ENCODE data around the gene TP73. TPM values are rescaled to one million over a fixed set of nuclear protein-coding genes. Genes with fewer than 3 reads are reported as not detected.

TP73 gene
- total RNA-seq, 1 donor from 2014 or later: under 0.01 TPM

- no peak for DNase-seq (ENCODE audit: low read depth, low spot score)
These were observed 1.0 kb upstream of the TP73 start for GRCh38 chr1:3651026-3651929.

DNA sequence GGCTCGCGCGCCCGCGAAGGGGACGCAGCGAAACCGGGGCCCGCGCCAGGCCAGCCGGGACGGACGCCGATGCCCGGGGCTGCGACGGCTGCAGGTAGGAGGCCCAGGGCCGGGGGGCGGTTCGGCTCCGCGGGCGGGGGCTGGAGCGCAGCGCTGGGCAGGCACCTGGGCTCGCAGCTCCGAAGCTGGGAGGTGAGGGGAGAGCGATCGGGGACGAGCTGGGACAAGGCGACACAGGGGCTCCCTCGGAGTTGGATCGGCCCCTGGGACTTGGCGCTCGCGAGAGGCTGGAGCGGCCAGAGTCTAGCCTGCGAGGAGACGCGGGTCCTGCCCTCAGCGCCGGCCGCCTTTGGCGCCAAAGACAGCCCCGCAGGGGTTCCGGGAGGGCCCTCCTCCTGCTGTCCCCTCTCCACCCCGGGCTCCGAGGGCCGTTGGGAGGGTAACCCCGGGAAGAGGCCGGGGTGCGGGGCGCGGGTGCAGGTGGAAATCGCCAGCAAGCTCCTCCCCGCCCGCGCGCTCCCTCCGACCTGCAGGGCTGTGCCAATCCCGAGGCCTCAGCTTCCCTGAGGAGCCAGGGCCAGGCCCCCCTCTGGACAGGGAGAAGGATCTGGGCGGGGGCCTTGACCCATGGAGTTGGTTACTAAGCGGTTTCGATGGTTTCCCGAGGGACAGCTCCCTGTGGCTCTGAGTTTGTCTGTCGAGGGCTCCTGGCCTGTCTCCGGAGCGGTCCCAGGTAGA is 401 bp downstream of the TP73 start:
- no peak for DNase-seq (ENCODE audit: low read depth, low spot score)

- DNase-seq (ENCODE audit: low read depth, low spot score): no peak
These were observed 936 bp downstream of the TP73 start for GRCh38 chr1:3653286-3653618.

- DNase-seq (ENCODE audit: low read depth, low spot score): no peak
These were observed 2.4 kb downstream of the TP73 start for GRCh38 chr1:3654549-3655281.

- DNase-seq (ENCODE audit: low read depth, low spot score): no peak
These were observed 4.3 kb downstream of the TP73 start for GRCh38 chr1:3656450-3657095.

DNA sequence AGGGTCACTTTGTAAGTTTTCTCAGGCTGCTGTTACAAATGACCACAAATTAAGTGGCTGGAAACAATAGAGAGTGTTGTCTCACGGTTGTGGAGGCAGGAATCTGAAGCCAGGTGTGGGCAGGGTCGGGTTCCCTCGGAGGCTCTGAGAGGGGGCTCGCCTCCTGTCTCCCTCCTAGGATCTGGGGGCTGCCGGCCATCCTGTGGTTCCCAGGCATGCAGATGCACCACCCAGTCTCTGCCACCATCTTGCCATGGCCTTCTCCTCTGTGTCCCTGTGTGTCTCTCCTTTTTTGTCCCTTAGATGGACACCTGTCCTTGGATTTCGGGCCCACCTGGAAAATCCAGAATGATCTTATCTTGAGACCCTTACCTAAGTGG is 4.8 kb downstream of the TP73 start:
- no peak for DNase-seq (ENCODE audit: low read depth, low spot score)

- no peak for DNase-seq (ENCODE audit: low read depth, low spot score)
These were observed 5.4 kb downstream of the TP73 start for GRCh38 chr1:3657578-3658230.

DNA sequence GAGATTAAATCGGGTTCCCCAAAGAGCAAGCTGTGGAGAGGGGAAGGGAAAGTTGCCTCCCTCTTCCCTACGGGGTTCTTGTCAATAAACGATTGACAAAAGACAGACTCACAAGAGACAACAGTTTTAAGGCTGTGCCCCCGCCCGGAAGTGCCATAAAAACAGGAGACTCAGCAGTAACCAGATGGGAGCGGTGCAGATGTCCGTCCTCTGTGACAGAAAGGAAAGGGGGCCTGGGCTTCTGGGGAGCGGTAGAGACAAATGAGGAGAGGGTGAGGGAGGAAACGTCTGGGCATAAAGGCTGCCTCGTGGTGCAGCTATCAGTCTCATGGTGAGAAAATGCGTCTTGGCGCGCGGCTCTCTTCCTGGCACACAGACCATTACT is 5.9 kb downstream of the TP73 start:
- no peak for DNase-seq (ENCODE audit: low read depth, low spot score)

GRCh38 chr1:3659093-3659492 is 6.8 kb downstream of the TP73 start:
- DNase-seq (ENCODE audit: low read depth, low spot score): no peak

GRCh38 chr1:3660704-3661103 is 8.4 kb downstream of the TP73 start:
- no peak for DNase-seq (ENCODE audit: low read depth, low spot score)

DNA sequence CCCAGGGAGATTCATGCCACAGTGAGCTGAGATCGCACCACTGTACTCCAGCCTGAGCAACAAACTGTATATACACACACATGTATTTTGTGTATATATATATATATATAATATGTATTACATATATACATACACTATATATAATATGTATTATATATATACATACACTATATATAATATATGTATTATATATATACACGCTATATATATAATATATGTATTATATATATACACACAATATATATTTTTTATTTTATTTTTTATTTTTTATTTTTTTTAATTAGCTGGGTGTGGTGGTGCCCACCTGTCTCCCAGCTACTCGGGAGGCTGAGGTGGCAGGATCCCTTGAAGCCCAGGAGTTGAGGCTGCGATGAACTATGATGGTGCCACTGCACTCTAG is 9.3 kb downstream of the TP73 start:
- no peak for DNase-seq (ENCODE audit: low read depth, low spot score)

GRCh38 chr1:3662080-3662671 is 9.9 kb downstream of the TP73 start:
- no peak for DNase-seq (ENCODE audit: low read depth, low spot score)

DNA sequence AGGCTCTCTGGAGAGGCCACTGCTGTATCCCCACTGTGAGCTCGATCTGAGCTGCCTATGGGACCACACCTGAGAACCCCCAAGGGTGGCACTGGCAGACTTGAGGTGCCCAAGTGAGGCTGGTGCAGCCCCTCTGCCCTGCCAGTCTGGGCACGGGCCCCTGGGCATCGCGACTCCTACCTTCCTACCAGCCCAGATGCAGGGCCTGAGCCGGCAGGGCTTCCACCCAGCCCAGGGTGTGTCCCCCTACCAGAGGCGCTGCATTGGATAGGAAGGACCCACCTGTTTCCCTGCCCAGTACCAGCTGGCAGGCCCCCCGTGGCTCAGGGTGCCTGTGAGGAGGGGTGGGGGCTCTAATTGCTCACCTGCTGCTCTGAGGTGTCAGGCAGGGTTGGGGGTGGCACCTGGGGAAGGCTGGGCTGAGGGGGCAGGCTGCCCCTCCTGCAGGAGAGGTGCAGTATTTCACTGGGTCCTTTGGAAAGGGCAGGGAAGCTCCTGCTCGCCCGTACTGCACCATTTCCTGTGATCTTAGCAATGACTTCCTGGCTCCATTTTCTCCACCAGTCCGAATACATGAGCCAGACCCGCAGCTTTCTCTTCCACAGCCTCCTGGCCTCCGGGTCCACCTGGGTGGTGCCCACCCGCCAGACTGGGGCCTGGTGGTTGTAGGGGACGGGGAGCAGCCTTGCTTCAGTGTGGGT is 11.8 kb downstream of the TP73 start:
- no peak for DNase-seq (ENCODE audit: low read depth, low spot score)

DNA sequence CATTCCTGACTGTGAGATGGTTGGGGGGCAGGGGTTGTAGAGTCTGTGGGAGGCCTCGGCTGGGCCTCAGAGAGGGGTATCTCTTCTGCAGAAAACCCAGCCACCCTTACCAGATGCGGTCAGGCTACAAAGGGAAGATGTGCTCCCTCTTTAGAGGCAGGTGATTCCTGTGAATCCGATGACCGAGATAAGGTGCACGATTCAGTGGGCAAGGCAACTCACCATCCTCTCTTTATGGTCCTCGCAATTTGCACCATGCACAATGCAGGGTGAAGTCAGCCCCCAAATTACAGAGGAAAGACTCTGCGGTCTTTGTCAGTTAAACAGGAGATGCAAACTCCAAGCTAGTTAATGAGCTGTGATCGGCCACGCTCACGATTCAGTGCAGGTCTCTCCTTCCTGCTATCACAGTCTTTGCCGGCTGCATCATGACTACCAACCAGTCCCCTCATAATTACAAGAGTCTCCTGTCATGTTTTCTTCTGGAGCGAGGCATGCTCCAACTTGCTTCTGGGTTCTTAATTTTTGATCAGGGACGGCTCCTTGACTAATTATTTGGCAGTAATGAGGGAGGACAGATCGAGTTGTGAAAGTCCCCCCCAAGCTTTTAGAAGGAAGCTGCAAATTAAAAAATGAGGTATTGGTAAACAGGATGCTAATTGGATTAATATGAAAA is 12.5 kb downstream of the TP73 start:
- no peak for DNase-seq (ENCODE audit: low read depth, low spot score)

DNA sequence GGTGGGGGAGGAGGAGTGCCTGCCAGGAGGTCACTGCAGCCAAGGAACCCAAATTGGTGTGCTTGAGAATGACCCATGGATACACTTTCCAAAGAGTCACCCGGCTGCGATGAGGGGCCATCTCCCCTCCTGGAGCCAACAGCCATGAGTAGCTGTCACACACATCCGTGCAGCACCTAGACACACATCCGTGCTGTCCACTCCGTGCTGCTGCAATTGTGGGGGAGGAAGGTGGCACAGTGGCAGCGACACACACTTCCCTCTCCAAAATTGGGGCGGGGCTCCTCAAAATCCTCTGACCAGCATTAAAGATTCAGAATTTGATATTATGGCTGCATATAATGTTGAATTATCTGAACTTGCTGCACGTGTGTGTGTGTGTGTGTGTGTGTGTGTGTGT is 15.8 kb downstream of the TP73 start:
- no peak for DNase-seq (ENCODE audit: low read depth, low spot score)

DNA sequence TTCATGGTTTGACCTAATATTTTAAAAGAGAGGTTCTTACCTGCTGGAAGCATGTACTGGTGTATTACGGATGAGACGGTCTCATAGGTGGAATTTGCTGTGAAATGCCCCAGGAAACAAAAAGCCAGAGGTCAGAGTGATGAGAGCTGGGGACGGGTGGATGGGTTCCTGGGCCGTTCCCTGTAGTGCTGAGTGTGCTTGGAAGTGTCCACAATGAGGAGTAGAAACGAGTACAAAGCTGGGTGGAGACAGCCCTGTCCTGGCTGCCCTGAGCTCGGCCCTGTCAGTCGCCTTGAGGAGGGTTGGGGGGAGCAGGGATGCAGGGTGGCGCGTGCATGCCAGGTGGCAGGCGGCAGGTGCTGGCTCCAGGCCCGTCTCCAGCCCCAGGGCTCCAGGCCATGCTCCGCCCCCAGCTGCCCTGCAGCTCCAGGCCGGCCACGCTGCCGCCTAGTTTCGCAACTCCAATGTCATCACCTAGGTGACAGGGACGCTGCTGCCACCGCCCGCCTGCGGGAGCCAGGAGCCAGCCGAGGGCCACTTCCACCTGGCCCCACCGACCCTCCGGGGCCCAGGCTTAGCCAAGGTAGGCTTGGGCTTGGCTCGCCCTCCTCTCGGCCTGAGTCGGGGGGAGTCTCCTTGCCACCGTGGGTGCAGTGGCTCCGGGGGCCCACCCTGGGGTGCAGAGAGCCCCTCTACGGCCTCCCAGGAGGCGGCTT is 16.4 kb downstream of the TP73 start:
- DNase-seq (ENCODE audit: low read depth, low spot score): no peak

- no peak for DNase-seq (ENCODE audit: low read depth, low spot score)
These were observed 17.1 kb downstream of the TP73 start for GRCh38 chr1:3669421-3669821.

GRCh38 chr1:3669971-3670431 is 17.7 kb downstream of the TP73 start:
- DNase-seq (ENCODE audit: low read depth, low spot score): no peak

DNA sequence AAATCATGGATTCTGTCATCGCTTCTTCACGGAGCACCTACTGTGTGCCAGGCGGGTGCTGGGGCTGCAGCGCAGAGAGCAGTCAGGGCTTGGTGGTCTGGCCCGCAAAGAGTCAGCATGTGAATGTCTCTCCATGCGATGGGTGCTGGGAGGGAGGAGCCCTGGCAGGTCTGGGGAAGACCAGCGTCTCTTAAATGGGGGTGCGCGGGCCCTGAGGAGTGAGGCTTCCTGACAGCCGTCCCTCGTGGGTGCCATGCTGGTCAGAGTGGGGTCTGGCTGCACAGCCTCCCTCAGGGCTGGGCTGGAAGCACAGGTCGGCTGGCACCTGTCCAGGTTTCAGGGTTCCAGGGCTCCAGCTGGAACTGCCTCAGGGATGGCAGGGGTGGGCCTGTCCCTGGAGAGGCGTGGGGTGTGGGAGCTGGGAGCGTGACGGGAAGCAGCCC is 18.5 kb downstream of the TP73 start:
- no peak for DNase-seq (ENCODE audit: low read depth, low spot score)
